Endothelial cell (in vitro differentiated cells): ENCODE measurements around the gene CALML6. TPM values are rescaled to one million over a fixed set of nuclear protein-coding genes. Genes with fewer than 3 reads are reported as not detected.

Experiments
- DNase-seq: peaks from one replicate; pipeline ENCODE4 v3.0.0; 2021; ENCODE audit warnings: low spot score
- H3K27ac Mint-ChIP-seq: one replicate; pipeline ENCODE4 v1.8.0; 2021; ENCODE audit warnings: mixed read lengths, inconsistent platforms; ENCODE audit not compliant: unreplicated experiment
- H3K27me3 Mint-ChIP-seq: one replicate; pipeline ENCODE4 v1.8.0; 2021; ENCODE audit warnings: mild to moderate bottlenecking, moderate library complexity, mixed read lengths, inconsistent platforms; ENCODE audit not compliant: unreplicated experiment
- H3K36me3 Mint-ChIP-seq: one replicate; pipeline ENCODE4 v1.8.0; 2021; ENCODE audit warnings: mild to moderate bottlenecking, low read depth, mixed read lengths, inconsistent platforms; ENCODE audit not compliant: unreplicated experiment
- H3K4me1 Mint-ChIP-seq: one replicate; pipeline ENCODE4 v1.8.0; 2021; ENCODE audit warnings: mild to moderate bottlenecking, mixed read lengths, inconsistent platforms; ENCODE audit not compliant: unreplicated experiment
- H3K4me3 Mint-ChIP-seq: one replicate; pipeline ENCODE4 v1.8.0; 2021; ENCODE audit warnings: mild to moderate bottlenecking, mixed read lengths, inconsistent platforms; ENCODE audit not compliant: unreplicated experiment
- H3K9me3 Mint-ChIP-seq: one replicate; pipeline ENCODE4 v1.8.0; 2021; ENCODE audit warnings: mixed read lengths, inconsistent platforms; ENCODE audit not compliant: unreplicated experiment
- total RNA-seq: library from RNA; stranded (reverse); fragmentation: NEBNext Ultra II Directional; extraction: Animal tissue kit (Norgen Biotek cat#: 25700); gene quantifications from one replicate; pipeline ENCODE4 v1.2.1, GENCODE V29; 2021; ENCODE audit not compliant: unreplicated experiment
- TF ChIP-seq, protein P1 (sequence below): fragments of 200-600 bp; sonication (generic); IDR thresholded peaks from one replicate; pipeline ENCODE4 v1.5.0; 2021; ENCODE audit warnings: antibody characterized with exemption; ENCODE audit not compliant: unreplicated experiment

Gene CALML6
- total RNA-seq, 1 donor from 2014 or later: 0.64 TPM

DNA sequence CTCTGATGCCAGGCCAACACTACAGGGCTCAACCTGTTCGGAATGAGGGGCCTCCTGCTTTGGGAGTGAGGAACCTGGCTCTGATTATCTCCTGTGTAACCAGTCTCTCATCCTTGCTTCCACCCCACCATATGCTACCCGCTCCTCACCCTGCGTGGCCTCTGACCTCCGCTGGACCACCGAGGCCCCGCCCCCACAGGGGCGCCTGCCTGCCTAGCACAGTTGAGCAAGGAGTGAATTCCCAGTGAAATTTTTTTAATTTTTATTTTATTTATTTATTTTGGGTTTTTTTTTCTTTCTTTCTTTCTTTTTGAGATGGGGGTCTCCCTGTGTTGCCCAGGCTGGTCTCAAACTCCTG lies 22.3 kb upstream of the CALML6 start:
- peaks cover 29% of the 10 kb centered on the region for H3K4me1 Mint-ChIP-seq
- H3K4me3 Mint-ChIP-seq: peak overlapping the region; percentile 94
- peak overlapping the region; percentile 90 for H3K27ac Mint-ChIP-seq
- no peaks in the 10 kb centered on the region for H3K9me3 Mint-ChIP-seq
- DNase-seq: no peak
- peaks cover 6% of the 10 kb centered on the region for H3K36me3 Mint-ChIP-seq
- H3K27me3 Mint-ChIP-seq: peaks cover 24% of the 10 kb centered on the region
- TF ChIP-seq, protein P1, sequence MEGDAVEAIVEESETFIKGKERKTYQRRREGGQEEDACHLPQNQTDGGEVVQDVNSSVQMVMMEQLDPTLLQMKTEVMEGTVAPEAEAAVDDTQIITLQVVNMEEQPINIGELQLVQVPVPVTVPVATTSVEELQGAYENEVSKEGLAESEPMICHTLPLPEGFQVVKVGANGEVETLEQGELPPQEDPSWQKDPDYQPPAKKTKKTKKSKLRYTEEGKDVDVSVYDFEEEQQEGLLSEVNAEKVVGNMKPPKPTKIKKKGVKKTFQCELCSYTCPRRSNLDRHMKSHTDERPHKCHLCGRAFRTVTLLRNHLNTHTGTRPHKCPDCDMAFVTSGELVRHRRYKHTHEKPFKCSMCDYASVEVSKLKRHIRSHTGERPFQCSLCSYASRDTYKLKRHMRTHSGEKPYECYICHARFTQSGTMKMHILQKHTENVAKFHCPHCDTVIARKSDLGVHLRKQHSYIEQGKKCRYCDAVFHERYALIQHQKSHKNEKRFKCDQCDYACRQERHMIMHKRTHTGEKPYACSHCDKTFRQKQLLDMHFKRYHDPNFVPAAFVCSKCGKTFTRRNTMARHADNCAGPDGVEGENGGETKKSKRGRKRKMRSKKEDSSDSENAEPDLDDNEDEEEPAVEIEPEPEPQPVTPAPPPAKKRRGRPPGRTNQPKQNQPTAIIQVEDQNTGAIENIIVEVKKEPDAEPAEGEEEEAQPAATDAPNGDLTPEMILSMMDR: no peak

DNA sequence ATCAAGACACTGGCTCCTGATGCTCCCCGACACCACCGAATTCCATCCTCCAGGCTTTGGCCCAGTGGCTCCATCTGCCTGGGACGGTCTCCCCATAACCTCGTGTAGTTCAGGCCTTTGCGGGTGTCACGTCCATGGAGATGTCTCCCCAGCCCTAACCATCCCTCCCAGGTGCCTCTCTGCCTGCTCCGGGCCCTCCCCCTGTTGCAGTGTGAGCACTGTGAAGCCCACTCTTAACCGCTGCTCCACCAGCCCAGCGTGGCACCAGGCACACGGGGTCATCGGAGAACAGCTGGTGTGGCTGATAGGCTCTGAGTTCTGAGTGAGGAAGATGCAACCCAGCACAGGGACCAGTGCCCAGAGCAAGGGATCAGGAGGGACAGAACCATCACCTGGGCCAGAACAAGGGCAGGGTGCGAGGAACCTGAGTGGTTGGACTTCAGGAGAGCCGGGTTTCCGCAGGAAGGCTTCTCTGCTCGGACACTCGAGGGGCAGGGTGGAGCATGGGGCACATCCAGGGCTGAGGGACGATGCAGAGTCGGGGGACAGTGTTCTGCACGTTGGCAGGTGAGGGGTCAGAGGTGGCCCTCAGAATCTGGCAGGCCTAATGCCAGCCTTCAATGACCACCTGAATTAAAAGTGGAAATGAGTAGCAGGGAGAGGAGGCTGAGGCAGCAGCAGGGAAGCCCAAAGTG lies 21.6 kb upstream of the CALML6 start:
- Mint-ChIP-seq H3K36me3 (peaks cover 6% of the 10 kb centered on the region), H3K4me3 (no peak overlapping the region), H3K4me1 (peaks cover 24% of the 10 kb centered on the region), H3K27me3 (peaks cover 24% of the 10 kb centered on the region), H3K27ac (no peak overlapping the region), H3K9me3 (no peaks in the 10 kb centered on the region)
- DNase-seq: no peak
- TF ChIP-seq, protein P1: no peak

DNA sequence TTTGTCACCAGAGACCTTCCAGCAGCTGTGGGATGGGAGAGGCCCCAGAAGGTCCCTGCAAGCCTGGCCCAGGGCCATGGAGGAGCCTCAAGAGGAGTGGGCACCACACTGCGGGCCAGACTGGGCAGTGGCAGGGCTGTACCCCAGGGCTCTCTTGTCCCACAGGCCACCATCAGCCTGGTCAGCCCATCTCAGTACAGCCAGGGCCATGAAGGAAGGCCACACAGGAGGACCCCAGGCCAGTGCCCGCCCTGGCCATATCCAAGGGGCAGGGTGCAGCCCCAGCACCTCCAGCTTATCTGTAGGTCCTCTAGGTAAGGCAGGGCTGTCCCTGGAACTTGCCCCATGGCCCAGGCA lies 21.1 kb upstream of the CALML6 start:
- Mint-ChIP-seq H3K4me3 (no peak overlapping the region), H3K27ac (no peak overlapping the region), H3K9me3 (no peaks in the 10 kb centered on the region), H3K27me3 (peaks cover 22% of the 10 kb centered on the region), H3K4me1 (peaks cover 20% of the 10 kb centered on the region), H3K36me3 (peaks cover 4% of the 10 kb centered on the region)
- TF ChIP-seq, protein P1: no peak
- DNase-seq: no peak

DNA sequence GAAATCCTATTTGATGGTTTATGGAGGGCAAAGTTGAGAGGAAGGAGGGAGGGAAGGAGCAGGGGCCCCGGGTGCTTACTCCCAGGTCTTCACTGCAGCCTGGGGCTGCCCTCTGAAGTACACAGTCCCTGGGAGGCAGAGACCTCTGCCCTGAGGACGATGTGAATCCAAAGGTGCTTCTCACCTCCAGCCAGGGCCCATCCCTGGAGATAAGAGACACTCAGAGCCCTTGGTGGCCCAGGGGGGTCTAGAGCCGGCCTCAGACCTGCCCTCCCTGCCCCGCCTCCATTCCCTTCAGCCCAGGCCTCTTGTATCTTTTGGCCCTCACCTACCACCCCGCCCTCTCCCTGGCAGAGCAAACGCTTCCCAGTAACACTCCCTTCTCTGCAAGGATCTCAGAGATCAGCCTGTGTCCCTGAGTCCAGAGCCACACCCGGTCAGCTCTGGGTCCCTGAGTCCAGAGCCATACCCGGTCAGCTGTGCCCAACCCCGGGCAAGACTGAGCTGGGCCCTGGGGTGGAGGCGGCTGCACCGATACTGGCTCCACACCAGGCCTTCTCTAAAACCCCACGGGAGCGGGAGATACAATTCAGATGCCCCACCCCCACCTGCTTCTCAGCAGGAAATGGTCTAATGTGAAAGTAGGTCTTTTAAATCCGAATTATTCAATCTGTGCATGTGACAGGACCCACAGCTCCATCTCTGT lies 20.6 kb upstream of the CALML6 start:
- peaks cover 20% of the 10 kb centered on the region for H3K4me1 Mint-ChIP-seq
- peaks cover 17% of the 10 kb centered on the region for H3K27me3 Mint-ChIP-seq
- DNase-seq: no peak
- no peak overlapping the region for H3K27ac Mint-ChIP-seq
- H3K4me3 Mint-ChIP-seq: no peak overlapping the region
- H3K36me3 Mint-ChIP-seq: no peaks in the 10 kb centered on the region
- no peaks in the 10 kb centered on the region for H3K9me3 Mint-ChIP-seq
- TF ChIP-seq, protein P1: no peak

DNA sequence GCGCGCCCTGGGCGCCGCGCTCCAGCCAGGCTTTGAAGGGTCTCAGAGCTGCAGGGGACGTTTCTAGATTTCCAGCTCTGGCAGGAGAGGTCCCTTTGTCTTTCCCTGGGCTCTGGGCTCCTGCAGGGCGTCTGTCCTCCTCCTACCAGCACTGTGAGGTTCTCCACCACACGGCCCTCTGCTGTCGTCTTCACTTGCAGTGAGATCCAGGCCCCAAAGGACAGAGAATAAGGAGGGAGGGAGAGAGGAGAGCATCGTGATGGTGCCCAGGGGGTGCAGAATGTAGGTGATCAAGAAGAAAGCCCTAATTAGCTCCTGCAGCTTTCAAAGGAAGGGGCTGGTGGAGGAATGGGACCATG lies 20.0 kb upstream of the CALML6 start:
- Mint-ChIP-seq H3K4me1 (peaks cover 20% of the 10 kb centered on the region), H3K9me3 (no peaks in the 10 kb centered on the region), H3K27me3 (peaks cover 13% of the 10 kb centered on the region), H3K36me3 (no peaks in the 10 kb centered on the region), H3K4me3 (no peak overlapping the region), H3K27ac (no peak overlapping the region)
- TF ChIP-seq, protein P1: no peak
- no peak for DNase-seq
